ENCODE measurements around the gene SLIT1. TPM values are rescaled to one million over a fixed set of nuclear protein-coding genes. Genes with fewer than 3 reads are reported as not detected.

Gene SLIT1
- total and polyA plus RNA-seq, 12 donors, result 0.05 to 0.65 (median 0.15) TPM

- Histone ChIP-seq H3K4me3 (no peak overlapping the region), H3K27me3 (no peaks in the 10 kb centered on the region), H3K9me3 (replicated peaks in 1 of 3) (no peaks in the 10 kb centered on the region), H3K36me3 (replicated peaks in 1 of 2) (no peaks in the 10 kb centered on the region), H3K27ac (no peak overlapping the region), H3K4me1 (replicated peaks in 1 of 2) (no peaks in the 10 kb centered on the region)
- intact Hi-C loops (cut with DNase I), result no loop called here
- WGBS, 4 donors, result 88 to 89% (median 89%) methylated on average over 8 to 9 of the region's 9 CpGs; no CpG with 5 or more reads in 1 of the 4 donors
- TF ChIP-seq, protein P1, sequence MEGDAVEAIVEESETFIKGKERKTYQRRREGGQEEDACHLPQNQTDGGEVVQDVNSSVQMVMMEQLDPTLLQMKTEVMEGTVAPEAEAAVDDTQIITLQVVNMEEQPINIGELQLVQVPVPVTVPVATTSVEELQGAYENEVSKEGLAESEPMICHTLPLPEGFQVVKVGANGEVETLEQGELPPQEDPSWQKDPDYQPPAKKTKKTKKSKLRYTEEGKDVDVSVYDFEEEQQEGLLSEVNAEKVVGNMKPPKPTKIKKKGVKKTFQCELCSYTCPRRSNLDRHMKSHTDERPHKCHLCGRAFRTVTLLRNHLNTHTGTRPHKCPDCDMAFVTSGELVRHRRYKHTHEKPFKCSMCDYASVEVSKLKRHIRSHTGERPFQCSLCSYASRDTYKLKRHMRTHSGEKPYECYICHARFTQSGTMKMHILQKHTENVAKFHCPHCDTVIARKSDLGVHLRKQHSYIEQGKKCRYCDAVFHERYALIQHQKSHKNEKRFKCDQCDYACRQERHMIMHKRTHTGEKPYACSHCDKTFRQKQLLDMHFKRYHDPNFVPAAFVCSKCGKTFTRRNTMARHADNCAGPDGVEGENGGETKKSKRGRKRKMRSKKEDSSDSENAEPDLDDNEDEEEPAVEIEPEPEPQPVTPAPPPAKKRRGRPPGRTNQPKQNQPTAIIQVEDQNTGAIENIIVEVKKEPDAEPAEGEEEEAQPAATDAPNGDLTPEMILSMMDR (IDR thresholded peaks at IDR 0.05), result no peak
- no peak for TF ChIP-seq POLR2A (IDR thresholded peaks at IDR 0.05)
- no peak for DNase-seq
These were observed 138.0 kb downstream of the SLIT1 start for GRCh38 chr10:97047788-97048187.

- no peak overlapping the region for H3K4me3 ChIP-seq
- H3K9me3 ChIP-seq (replicated peaks in 1 of 3), result no peaks in the 10 kb centered on the region
- no peaks in the 10 kb centered on the region for H3K27me3 ChIP-seq
- no peak for DNase-seq
- H3K36me3 ChIP-seq (replicated peaks in 1 of 2), result no peaks in the 10 kb centered on the region
- no peak overlapping the region for H3K27ac ChIP-seq
- no peaks in the 10 kb centered on the region for H3K4me1 ChIP-seq (replicated peaks in 1 of 2)
- no peak for TF ChIP-seq POLR2A (IDR thresholded peaks at IDR 0.05)
- TF ChIP-seq, protein P1 (IDR thresholded peaks at IDR 0.05), result no peak
- intact Hi-C loops (cut with DNase I), result no loop called here
- WGBS, 4 donors, result 81 to 88% (median 85%) methylated on average over 5 of the region's 5 CpGs
These were observed 138.5 kb downstream of the SLIT1 start for GRCh38 chr10:97047083-97047736.

- WGBS, 4 donors, result 69 to 90% (median 81%) methylated on average over 4 to 11 of the region's 11 CpGs
These were observed 139.2 kb downstream of the SLIT1 start for GRCh38 chr10:97046456-97047082.

DNA sequence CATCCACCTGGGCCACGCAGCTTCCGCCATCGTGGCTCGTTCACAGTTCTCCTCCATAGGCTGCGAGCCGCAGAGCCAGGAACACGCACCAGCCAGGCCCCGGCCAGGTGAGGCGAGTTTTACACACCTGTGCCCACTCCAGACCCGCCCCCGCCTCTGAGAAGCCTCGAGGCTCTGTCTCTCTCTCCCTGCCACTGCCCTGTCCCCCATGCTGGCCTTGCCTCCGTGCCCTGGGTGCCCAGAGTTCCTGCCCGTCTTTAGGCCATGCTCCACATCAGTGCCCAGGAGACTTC, 142.2 kb downstream of the SLIT1 start:
- intact Hi-C loops (cut with DNase I), result no loop called here
- no peak for TF ChIP-seq POLR2A (IDR thresholded peaks at IDR 0.05)
- TF ChIP-seq, protein P1 (IDR thresholded peaks at IDR 0.05), result no peak

More at GRCh38 chr10:97046456-97047082, 139.2 kb downstream of the SLIT1 start:
- H3K27me3 ChIP-seq, result no peaks in the 10 kb centered on the region
- H3K4me3 ChIP-seq, result no peak overlapping the region
- H3K36me3 ChIP-seq (replicated peaks in 1 of 2), result no peaks in the 10 kb centered on the region
- H3K4me1 ChIP-seq (replicated peaks in 1 of 2), result no peaks in the 10 kb centered on the region
- intact Hi-C loops (cut with DNase I), result no loop called here
- H3K9me3 ChIP-seq (replicated peaks in 1 of 3), result no peaks in the 10 kb centered on the region
- DNase-seq, result no peak
- no peak for TF ChIP-seq POLR2A (IDR thresholded peaks at IDR 0.05)
- TF ChIP-seq, protein P1 (IDR thresholded peaks at IDR 0.05), result no peak
- H3K27ac ChIP-seq, result no peak overlapping the region

More for the DNA sequence above, 142.2 kb downstream of the SLIT1 start:
- WGBS, 4 donors, result 76 to 85% (median 83%) methylated on average over 7 to 14 of the region's 14 CpGs
- Histone ChIP-seq H3K36me3 (replicated peaks in 1 of 2) (no peaks in the 10 kb centered on the region), H3K27ac (no peak overlapping the region), H3K9me3 (replicated peaks in 1 of 3) (no peaks in the 10 kb centered on the region), H3K27me3 (no peaks in the 10 kb centered on the region), H3K4me1 (replicated peaks in 1 of 2) (no peaks in the 10 kb centered on the region), H3K4me3 (no peak overlapping the region)
- DNase-seq, result no peak

Data from adrenal gland (tissue), 12 donors.